Right lung (tissue), 10 donors: ENCODE results near the gene PSMB8. TPM values are rescaled to one million over a fixed set of nuclear protein-coding genes. Genes with fewer than 3 reads are reported as not detected.
"Not testable (repeated sequence)": the region's sequence is repeated elsewhere in the genome, so short reads cannot be mapped to it uniquely, and the experiment has no call there.

ENCODE experiments used
- DNase-seq, 2 donors: peaks; one replicate each; pipeline ENCODE4 v3.0.0-alpha.2; 2013
- long read RNA-seq, 8 donors: transcript quantifications; one replicate each; lab custom pipeline, GENCODE V29; 2026
- polyA plus RNA-seq, 5 donors: library from polyadenylated mRNA; unstranded; fragments of 120-200 nt; gene quantifications; one replicate each; pipeline versions ENCODE4 v1.2.1 to v1.2.3, GENCODE V29; 2013; ENCODE audit warnings: inconsistent platforms in 1 of 5, low replicate concordance in 1 of 5; ENCODE audit not compliant: insufficient read length in 5 of 5, insufficient read depth in 1 of 5

Gene PSMB8
- 10 to 100 TPM; 39.7 to 43.3 (median 41.6) TPM for polyA plus RNA-seq
- long read RNA-seq, donor 1, transcript PSMB8-205 (2 exons, 835 nt): minor isoform, 13 of 51 reads
- long read RNA-seq, donor 1, transcript PSMB8-202 (6 exons, 1,124 nt): major isoform, 23 of 51 reads
- long read RNA-seq, donor 1, partial matches to known transcripts: 10 of 51 reads
- long read RNA-seq, donor 1, other reads (novel, unspliced or antisense): 0 of 51 reads
- long read RNA-seq, donor 2, transcript PSMB8-205 (2 exons, 835 nt): minor isoform, 6 of 33 reads
- long read RNA-seq, donor 2, transcript PSMB8-202 (6 exons, 1,124 nt): major isoform, 23 of 33 reads
- long read RNA-seq, donor 2, partial matches to known transcripts: 0 of 33 reads
- long read RNA-seq, donor 2, other reads (novel, unspliced or antisense): 0 of 33 reads
- long read RNA-seq, donor 3, transcript PSMB8-205 (2 exons, 835 nt): minor isoform, 15 of 59 reads
- long read RNA-seq, donor 3, transcript PSMB8-202 (6 exons, 1,124 nt): major isoform, 24 of 59 reads
- long read RNA-seq, donor 3, partial matches to known transcripts: 17 of 59 reads
- long read RNA-seq, donor 3, other reads (novel, unspliced or antisense): 0 of 59 reads
- long read RNA-seq, donor 4, transcript PSMB8-202 (6 exons, 1,124 nt): major isoform, 7 of 11 reads
- long read RNA-seq, donor 4, partial matches to known transcripts: 0 of 11 reads
- long read RNA-seq, donor 4, other reads (novel, unspliced or antisense): 0 of 11 reads
- long read RNA-seq, donor 5, transcript PSMB8-201 (6 exons, 1,351 nt): minor isoform, 5 of 68 reads
- long read RNA-seq, donor 5, transcript PSMB8-205 (2 exons, 835 nt): minor isoform, 22 of 68 reads
- long read RNA-seq, donor 5, transcript PSMB8-202 (6 exons, 1,124 nt): major isoform, 39 of 68 reads
- long read RNA-seq, donor 5, partial matches to known transcripts: 0 of 68 reads
- long read RNA-seq, donor 5, other reads (novel, unspliced or antisense): 0 of 68 reads
- long read RNA-seq, donor 6, transcript PSMB8-201 (6 exons, 1,351 nt): minor isoform, 5 of 61 reads
- long read RNA-seq, donor 6, transcript PSMB8-205 (2 exons, 835 nt): minor isoform, 5 of 61 reads
- long read RNA-seq, donor 6, transcript PSMB8-202 (6 exons, 1,124 nt): major isoform, 44 of 61 reads
- long read RNA-seq, donor 6, partial matches to known transcripts: 6 of 61 reads
- long read RNA-seq, donor 6, other reads (novel, unspliced or antisense): 0 of 61 reads
- long read RNA-seq, donor 7, transcript PSMB8-202 (6 exons, 1,124 nt): major isoform, 25 of 35 reads
- long read RNA-seq, donor 7, partial matches to known transcripts: 5 of 35 reads
- long read RNA-seq, donor 7, other reads (novel, unspliced or antisense): 0 of 35 reads
- long read RNA-seq, donor 8, transcript PSMB8-202 (6 exons, 1,124 nt): major isoform, 9 of 12 reads
- long read RNA-seq, donor 8, partial matches to known transcripts: 0 of 12 reads
- long read RNA-seq, donor 8, other reads (novel, unspliced or antisense): 0 of 12 reads

DNA sequence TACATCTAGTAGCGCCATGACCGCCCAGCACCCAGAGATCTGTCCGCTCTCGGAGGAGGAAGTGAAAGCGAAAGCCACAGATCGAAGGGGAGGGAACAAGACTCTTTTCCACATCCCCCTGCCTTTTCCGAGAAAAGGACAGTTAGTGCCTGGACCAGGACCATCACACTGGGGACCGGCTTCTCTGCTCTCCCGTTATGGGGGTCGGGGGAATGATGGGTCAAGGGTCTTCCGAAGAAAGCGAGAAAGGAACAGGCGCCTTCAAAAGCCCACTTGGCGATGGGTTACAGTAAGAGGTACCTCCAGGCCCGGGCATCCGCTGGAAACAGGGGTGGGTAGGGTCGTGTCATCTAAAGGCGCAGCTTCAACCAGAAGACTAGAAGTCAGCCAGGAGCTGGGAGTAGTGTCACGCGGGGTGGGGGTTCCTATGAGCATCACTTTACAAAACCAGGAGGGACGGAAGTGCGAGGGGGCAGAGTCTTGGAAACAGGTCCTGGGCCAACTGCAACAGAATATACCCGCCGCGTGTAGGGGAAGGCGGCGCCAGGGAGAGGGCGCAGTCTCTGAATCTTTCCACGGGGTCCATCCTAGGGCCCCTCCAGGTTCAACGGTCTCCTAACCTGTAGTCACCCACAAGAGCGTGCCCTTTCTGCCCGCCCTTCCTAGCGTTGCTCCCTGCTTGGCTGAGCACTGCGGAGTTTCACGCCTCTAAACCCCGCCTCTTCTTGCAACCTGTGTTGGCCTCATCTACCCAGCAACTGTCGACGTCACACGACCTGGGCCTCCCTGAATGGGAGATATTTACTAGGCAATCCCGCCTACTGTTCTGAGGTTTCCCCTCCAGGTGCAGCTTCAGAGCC lies at the start of gene PSMB8:
Gene PSMB8, minus strand, starts transcription at position 69 of the 860 bp plus-strand sequence. Its CDS starts 51 bp downstream, at position 18.
- peak; percentile 89 to 93 for DNase-seq

- DNase-seq: no peak
Measured at GRCh38 chr6:32890831-32891230, 47.0 kb upstream of the PSMB8 start.

DNA sequence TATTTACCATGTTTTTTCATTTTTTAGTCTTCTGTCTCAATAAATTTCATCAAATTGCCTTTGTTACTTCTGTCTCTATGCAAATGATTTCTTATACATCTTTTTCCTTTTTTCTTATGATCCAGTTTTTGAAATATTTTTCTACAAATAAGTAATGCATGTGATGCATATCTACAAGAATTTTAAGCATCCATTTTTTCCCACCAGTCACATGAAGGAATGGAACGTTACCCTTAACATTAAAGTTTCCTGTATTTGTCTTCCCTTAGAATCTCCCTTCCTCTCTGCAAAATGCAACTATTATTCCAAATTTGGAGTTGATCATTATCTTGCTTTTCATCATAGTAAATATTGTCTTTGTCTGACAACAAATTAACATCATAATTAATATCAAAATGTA lies 45.7 kb upstream of the PSMB8 start:
- DNase-seq: no peak

DNA sequence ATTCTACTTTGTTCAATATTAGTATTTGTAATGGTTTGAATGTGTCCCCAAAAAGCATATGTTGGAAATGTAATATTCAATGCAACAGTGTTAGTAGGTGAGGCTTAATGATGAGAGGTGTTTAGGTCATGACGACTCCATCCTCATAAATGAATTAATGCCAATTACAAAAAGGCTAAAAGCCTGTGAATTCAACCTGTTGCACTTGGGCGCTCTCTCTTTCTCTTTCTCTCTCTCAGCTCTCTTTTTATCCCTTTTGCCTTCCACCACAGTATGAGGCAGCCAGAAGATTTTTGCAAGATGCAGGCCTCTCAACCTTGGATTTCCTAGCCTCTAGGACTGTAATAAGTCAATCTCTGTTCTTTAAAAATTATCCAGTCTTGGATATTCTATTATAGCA lies 44.7 kb upstream of the PSMB8 start:
- no peak for DNase-seq

DNA sequence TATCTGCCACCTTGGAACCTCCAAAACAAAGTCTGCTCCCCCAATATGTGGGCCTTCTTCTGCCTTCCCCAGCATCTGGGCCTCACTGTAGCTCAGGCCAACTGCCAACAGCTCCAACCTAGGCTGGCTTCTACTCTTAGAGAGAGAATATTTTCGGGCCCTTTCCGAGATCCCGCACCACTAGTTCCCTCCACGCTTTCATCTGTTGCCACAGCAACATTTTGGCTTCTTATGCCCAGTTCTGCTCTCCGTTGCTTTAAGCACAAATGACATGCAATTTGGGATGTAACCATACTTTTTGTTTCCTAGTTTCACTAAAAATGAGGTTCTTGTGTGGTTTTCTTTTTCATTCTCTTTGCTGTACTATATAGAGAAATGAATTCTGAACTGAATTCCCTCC lies 43.8 kb upstream of the PSMB8 start:
- DNase-seq: no peak

- no peak for DNase-seq
Measured at GRCh38 chr6:32886681-32887383, 43.0 kb upstream of the PSMB8 start.

- peak; percentile 47 to 60 for DNase-seq
Measured at GRCh38 chr6:32885698-32886286, 41.9 kb upstream of the PSMB8 start.

DNA sequence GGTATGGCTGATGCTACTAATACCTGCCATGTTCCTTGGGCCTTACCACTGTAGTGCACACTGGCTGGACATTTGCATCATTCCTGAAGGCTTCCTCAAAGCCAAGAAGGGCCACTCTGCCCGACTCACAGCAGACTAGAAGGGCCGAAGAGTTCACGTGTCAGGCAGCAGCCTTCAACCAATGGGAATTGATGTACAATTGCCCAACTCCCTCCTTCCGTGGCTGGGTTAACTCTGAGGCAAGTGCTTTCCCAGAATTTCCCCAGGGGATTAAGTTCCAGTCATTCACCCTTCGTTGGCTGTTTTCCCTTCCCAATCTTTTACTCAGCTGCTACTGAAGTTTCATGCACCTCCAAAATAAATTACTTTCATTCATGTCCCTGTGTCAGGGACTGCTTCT lies 39.9 kb upstream of the PSMB8 start:
- DNase-seq: no peak

DNA sequence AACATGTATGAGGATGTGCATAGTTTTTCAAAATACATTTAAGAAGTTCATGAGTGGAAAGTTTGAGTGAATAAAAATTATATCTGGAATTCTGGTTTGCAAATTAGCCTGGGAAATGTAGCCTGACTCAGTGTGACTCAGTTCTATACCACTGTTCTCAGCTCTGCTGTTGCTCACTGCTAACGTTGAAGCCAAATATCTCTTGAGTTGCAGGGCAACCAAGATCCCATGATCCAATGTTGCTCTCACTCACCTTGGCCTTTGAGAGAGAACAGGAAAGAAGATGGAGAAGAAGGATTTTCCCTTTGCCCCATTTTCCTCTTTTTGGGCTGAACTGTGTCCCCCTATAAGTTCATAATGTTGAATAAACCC lies 39.0 kb upstream of the PSMB8 start:
- no peak for DNase-seq

DNA sequence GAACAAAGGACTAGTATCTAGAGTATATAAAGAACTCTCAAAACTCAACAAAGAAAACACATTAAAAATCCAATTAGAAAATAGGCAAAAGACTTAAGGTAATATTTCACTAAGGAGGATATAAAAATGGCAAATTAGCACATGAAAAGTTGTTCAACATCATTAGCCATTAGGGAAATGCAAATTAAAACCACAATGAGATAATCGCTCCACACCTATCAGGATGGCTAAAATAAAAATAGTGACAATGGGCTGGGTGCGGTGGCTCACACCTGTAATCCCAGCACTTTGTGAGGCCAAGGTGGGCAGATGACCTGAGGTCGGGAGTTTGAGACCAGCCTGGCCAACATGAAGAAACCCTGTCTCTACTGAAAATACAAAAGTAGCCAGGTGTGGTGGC lies 37.1 kb upstream of the PSMB8 start:
- not testable (repeated sequence) for DNase-seq

GRCh38 chr6:32879691-32880090 lies 35.8 kb upstream of the PSMB8 start:
- no peak for DNase-seq

DNA sequence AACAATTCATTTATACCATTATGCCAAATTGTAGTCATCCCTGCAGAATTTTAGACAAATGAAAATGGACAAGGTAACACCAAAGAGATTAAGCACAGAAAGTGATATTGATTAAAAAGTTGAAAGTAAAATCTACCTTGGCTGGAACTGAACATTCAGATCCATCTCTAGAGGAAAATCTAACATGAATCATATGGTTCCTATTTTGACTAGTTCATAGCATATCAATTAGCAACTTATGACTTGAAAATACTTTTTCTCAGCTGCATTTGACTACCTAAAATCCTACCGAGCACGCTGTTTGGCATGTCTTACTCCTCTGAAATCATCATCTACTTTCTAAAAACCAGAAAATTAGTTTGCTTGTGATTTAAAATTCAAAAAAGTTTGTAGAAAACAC lies 32.8 kb upstream of the PSMB8 start:
- DNase-seq: no peak

DNA sequence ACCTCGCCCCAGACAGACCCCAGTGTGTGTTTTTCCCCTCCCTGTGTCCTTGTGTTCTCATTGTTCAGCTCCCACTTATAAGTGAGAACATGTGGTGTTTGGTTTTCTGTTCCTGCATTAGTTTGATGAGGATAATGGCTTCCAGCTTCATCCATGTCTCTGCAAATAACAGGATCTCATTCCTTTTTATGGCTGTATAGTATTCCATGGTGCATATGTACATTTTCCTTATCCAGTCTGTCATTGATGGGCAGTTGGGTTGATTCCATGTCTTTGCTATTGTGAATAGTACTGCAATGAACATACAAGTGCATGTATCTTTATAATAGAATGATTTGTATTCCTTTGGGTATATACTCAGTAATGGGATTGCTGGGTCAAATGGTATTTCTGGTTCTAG lies 30.1 kb upstream of the PSMB8 start:
- DNase-seq: not testable (repeated sequence)

- DNase-seq: peak; percentile 76 to 79
Measured at GRCh38 chr6:32868257-32868788, 24.5 kb upstream of the PSMB8 start.

- DNase-seq: no peak
Measured at GRCh38 chr6:32867554-32868256, 23.9 kb upstream of the PSMB8 start.

DNA sequence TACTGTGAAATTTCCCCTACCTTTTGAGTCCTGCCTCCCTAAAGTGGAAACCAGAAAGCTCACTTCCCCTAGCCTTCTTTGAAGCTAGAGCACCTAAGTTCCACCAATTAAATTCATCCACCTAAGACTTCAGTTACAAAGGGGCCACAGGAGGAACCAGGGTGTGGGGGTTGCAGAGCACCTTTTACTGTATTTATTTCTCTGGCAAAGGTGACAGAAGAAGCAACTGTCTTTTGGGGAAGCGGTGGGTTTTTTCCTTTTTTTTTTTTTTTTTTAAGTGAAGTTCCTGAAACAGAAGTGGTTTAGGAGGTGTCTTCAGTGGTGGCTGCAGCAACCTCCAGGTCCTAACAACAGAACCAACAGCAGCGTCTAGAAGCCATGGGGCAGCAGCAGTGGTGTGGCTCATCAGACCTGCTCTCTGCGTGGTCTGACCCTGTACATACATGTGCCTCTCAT lies 23.2 kb upstream of the PSMB8 start:
- no peak for DNase-seq

GRCh38 chr6:32865724-32866443 lies 22.0 kb upstream of the PSMB8 start:
- no peak for DNase-seq

DNA sequence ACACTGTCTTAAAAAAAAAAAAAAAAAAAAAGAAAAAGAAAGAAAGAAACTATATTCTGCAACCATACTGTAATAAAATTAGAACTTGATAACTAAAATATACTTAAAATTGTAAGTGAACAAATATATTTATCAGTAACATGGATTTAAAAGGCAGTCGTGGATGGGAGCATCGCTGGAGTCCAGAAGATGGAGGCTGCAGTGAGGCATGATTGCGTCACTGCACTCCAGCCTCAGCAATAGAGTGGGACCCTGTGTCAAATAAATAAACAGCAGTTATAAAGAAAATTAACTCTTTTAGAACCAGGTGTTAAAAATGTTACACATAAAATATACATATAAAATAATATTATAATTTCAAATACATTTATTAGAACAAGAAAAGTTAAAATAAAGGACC lies 18.9 kb upstream of the PSMB8 start:
- DNase-seq: no peak
